GM10266 (cell line): Measurements from ENCODE around the gene RASSF5.

ENCODE experiments used
- DNase-seq: peaks from one replicate; pipeline ENCODE4 v3.0.0; 2012; ENCODE audit errors: extremely low spot score
- TF ChIP-seq, protein P1 (sequence below): IDR thresholded peaks from 2 replicates; pipeline ENCODE4 v1.5.1; 2012; ENCODE audit warnings: mild to moderate bottlenecking, low read depth; ENCODE audit not compliant: control insufficient read depth, insufficient read depth; ENCODE audit errors: missing control alignments

RASSF5 gene

DNA sequence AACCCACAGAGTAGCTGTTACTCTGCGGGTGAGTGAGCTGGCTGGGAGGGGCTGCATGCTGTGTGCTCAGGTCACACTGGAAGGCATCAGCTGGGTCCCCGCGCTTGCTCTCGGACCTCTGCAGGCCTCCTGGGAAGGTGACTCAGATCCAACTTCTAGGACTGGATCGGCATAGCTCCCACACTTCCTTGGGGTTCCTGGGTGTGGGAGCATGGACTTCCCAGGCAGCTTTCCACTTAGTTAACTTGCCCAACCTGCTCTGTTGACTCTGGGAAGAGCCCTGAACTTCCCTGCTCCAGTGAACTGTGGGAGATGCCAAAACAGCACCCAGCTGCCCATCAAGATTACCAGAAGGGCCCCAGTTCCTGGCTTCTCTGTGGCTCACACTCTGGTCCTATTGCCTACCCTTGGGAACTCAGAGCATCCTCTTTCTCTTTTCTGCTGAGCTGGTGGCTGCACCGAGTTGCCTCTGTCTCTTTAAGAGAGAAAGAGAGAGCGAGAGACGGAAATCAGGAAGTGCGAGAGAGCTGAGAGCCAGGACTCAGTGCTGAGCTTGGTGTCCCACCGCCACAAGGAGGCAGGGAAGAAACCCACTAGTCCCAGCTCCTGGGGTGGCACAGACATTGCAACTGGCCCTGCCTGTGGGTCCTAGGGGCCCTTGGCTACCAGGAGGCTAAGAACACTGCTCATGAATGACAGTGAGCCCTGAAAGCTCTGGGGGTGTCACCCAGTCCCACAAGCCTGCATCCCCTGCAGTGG, 37.2 kb upstream of the RASSF5 start, which contains the start of gene IKBKE:
IKBKE (plus strand) TSS at position 544 of the 759 bp plus-strand sequence. CDS start 2,752 bp downstream, outside the sequence.
- TF ChIP-seq, protein P1, sequence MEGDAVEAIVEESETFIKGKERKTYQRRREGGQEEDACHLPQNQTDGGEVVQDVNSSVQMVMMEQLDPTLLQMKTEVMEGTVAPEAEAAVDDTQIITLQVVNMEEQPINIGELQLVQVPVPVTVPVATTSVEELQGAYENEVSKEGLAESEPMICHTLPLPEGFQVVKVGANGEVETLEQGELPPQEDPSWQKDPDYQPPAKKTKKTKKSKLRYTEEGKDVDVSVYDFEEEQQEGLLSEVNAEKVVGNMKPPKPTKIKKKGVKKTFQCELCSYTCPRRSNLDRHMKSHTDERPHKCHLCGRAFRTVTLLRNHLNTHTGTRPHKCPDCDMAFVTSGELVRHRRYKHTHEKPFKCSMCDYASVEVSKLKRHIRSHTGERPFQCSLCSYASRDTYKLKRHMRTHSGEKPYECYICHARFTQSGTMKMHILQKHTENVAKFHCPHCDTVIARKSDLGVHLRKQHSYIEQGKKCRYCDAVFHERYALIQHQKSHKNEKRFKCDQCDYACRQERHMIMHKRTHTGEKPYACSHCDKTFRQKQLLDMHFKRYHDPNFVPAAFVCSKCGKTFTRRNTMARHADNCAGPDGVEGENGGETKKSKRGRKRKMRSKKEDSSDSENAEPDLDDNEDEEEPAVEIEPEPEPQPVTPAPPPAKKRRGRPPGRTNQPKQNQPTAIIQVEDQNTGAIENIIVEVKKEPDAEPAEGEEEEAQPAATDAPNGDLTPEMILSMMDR, result peak; percentile 12
- DNase-seq, result peak; percentile 75

DNA sequence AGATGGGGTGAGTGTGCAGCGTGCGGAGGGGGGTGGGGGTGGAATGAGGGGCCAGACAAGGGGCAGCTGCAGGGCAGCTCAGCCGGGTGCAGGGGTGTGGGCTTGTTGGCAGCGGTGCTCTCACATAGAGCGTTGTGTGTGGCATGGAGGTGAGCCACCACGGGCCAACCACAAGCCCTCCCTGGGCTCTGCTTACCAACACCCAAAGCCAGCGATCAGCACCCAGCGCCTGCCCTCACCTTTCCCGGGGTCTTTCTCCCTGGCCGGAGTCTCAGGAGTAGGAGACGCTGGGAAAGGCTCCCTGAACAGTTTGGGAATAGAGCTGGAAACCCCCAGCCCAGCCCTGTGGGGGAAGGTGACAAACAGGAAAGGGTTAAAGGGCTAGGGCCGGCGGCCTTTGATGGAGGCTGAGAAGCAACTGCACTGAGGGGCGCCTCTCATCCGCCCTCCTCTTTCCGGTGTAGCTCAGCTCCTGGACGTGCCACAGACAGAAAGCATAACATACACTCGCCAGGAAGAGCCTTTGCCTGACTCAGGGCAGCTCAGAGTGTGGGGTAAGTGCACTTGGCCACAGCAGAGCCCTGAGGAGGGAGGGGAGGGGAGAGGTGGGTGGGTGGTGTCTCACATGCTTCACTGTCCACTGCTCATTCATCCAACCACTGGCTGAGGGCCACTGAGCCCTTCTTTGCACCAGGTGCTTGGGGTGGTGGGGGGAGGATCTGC, 36.5 kb upstream of the RASSF5 start:
- DNase-seq, result peak; percentile 59
- TF ChIP-seq, protein P1, result no peak

DNA sequence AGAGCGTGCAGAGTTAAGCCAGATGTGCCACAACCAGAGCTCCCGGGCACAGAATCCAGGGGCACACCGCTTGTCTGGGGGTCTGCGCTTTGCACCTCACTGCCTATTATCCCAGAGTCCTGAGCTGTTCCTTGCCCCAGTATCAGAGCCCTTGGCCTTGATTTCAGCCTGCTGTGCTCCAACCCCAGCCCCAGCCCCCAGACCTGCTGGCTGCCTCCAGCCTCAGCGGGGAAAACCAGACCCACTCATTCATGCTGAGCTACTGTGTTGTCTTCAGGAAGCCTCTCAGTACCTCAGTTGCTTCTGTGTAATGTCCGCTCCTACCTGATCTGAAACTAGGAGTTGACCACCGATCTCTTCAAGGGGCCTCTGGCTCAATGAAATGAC, 35.9 kb upstream of the RASSF5 start:
- TF ChIP-seq, protein P1, result no peak
- DNase-seq, result peak; percentile 34

DNA sequence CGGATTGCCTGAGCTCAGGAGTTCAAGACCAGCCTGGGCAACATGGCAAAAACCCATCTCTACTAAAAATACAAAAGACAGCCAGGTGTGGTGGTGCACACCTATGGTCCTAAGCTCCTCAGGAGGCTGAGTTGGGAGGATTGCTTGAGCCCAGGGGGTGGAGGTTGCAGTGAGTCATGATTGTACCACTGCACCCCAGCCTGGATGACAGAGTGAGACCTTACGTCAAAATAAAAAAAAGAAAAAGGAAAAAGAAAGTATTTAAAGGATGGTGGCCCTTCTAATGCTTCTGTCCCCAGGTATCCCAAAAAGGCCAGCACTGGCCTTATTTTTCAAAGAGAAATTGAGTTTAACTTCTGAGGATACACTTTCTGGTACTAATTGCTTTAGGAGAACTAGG, 35.3 kb upstream of the RASSF5 start:
- TF ChIP-seq, protein P1, result no peak
- no peak for DNase-seq

DNA sequence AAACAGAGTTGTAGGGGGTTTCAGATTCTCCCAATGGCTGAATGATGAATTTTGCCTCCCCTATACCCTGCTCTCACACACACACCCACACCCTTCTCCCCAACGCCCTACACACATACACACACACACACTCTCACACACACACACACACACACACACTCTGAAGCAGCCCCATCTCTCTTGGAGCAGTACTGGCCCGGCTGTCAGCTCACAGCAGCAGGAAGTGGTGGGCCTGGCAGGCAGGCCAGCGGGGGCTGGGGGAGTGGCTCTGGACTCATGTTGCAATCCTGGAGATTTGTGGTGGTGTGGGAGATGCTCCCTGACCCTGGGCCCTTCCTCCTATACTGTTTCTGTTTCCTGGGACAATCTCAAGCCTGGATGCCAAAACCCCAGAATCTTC, 34.9 kb upstream of the RASSF5 start:
- DNase-seq, result no peak
- TF ChIP-seq, protein P1, result no peak

DNA sequence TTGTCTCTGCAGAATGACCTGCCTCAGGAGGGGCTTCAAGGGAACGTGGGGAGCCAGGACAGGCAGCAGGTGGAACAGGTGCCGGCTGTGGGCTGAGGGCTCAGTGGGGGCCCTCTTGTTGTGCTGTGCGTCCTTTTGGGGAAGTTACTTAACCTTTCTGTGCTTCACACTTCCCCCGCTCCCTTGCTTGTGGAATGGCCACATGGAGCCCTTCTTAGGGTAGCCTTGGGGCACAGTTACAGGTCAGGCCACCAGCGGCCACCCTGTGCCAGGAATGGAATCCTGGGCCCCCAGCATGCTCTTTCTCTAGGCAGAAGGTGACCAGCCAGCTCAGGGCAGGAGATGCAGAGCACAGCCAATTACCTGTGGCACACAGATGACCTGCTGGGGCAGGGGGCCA, 34.4 kb upstream of the RASSF5 start:
- no peak for DNase-seq

More for the DNA sequence above, 34.4 kb upstream of the RASSF5 start:
- TF ChIP-seq, protein P1, result no peak
